Endothelial cell (in vitro differentiated cells): ENCODE results near the gene CTDSPL. TPM values are rescaled to one million over a fixed set of nuclear protein-coding genes. Genes with fewer than 3 reads are reported as not detected.

Experiments
- DNase-seq: peaks from one replicate; pipeline ENCODE4 v3.0.0; 2021; ENCODE audit warnings: low spot score
- H3K27ac Mint-ChIP-seq: one replicate; pipeline ENCODE4 v1.8.0; 2021; ENCODE audit warnings: mixed read lengths, inconsistent platforms; ENCODE audit not compliant: unreplicated experiment
- H3K27me3 Mint-ChIP-seq: one replicate; pipeline ENCODE4 v1.8.0; 2021; ENCODE audit warnings: mild to moderate bottlenecking, moderate library complexity, mixed read lengths, inconsistent platforms; ENCODE audit not compliant: unreplicated experiment
- H3K36me3 Mint-ChIP-seq: one replicate; pipeline ENCODE4 v1.8.0; 2021; ENCODE audit warnings: mild to moderate bottlenecking, low read depth, mixed read lengths, inconsistent platforms; ENCODE audit not compliant: unreplicated experiment
- H3K4me1 Mint-ChIP-seq: one replicate; pipeline ENCODE4 v1.8.0; 2021; ENCODE audit warnings: mild to moderate bottlenecking, mixed read lengths, inconsistent platforms; ENCODE audit not compliant: unreplicated experiment
- H3K4me3 Mint-ChIP-seq: one replicate; pipeline ENCODE4 v1.8.0; 2021; ENCODE audit warnings: mild to moderate bottlenecking, mixed read lengths, inconsistent platforms; ENCODE audit not compliant: unreplicated experiment
- H3K9me3 Mint-ChIP-seq: one replicate; pipeline ENCODE4 v1.8.0; 2021; ENCODE audit warnings: mixed read lengths, inconsistent platforms; ENCODE audit not compliant: unreplicated experiment
- CTCF ChIP-seq: fragments of 200-600 bp; sonication (generic); IDR thresholded peaks from one replicate; pipeline ENCODE4 v1.5.0; 2021; ENCODE audit warnings: antibody characterized with exemption; ENCODE audit not compliant: unreplicated experiment
- total RNA-seq: library from RNA; stranded (reverse); fragmentation: NEBNext Ultra II Directional; extraction: Animal tissue kit (Norgen Biotek cat#: 25700); gene quantifications from one replicate; pipeline ENCODE4 v1.2.1, GENCODE V29; 2021; ENCODE audit not compliant: unreplicated experiment

The CTDSPL gene
- total RNA-seq, 1 donor from 2014 or later, result 71.4 TPM

GRCh38 chr3:37952564-37952963 lies 90.9 kb downstream of the CTDSPL start:
- Mint-ChIP-seq H3K27ac (no peak overlapping the region), H3K36me3 (peaks cover 23% of the 10 kb centered on the region), H3K4me3 (no peak overlapping the region), H3K27me3 (no peaks in the 10 kb centered on the region), H3K9me3 (no peaks in the 10 kb centered on the region), H3K4me1 (peaks cover 38% of the 10 kb centered on the region)
- DNase-seq, result no peak
- TF ChIP-seq CTCF, result no peak

DNA sequence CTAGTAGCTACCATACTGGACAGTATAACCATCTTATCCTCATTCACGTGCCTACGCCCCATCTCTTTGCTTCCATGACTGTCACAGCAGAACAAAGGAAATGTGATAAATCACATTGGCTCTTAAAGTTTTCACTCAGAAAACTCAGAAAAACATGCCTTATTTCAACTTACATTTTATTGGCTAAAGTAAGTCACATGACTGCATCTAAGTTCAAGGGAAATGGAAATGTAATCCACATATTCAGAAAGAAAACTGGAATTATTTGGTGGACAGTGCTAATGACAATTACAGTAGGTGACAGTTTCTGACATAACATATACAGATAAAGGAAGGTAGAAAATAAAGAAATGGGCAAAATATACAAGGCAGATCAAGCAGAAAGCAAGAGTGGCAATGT lies 91.5 kb downstream of the CTDSPL start:
- no peak for DNase-seq
- Mint-ChIP-seq H3K9me3 (no peaks in the 10 kb centered on the region), H3K4me1 (peaks cover 44% of the 10 kb centered on the region), H3K4me3 (no peak overlapping the region), H3K27me3 (no peaks in the 10 kb centered on the region), H3K27ac (peak overlapping the region; percentile 3), H3K36me3 (peaks cover 22% of the 10 kb centered on the region)
- no peak for TF ChIP-seq CTCF

DNA sequence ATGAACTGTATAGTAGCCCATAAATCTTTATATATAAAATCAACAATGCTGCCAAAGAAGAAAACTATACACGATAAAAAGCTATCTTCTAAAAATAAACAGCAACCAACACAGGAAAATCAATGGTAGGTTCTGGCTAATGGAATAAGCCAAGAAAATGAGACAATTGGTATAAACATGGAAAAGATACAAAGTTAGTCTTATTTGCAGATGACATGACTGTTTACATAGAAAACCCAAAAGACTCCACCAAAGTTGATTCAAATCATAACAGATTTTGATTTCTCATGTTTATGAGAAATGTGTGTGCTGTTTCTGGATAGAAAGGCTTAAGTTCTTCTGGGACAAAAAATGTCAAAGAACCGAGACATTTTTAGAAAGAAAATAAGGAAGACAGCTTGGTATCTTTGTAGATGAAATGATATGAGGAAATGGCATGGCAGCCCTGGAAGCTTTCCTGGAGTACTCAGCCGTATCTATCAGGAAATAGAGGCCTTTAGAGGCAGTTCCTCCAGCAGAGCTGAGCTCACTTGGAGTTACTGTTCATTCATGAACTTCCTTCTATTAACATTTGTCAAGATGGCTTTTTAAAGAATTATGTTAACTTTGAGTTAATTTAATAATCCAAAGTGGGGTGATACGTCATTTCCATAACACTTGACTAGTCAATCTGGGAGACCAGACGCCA lies 92.2 kb downstream of the CTDSPL start:
- no peaks in the 10 kb centered on the region for H3K9me3 Mint-ChIP-seq
- H3K36me3 Mint-ChIP-seq, result peaks cover 22% of the 10 kb centered on the region
- peak overlapping the region; percentile 75 for H3K27ac Mint-ChIP-seq
- no peak for DNase-seq
- H3K4me1 Mint-ChIP-seq, result peaks cover 49% of the 10 kb centered on the region
- no peak for TF ChIP-seq CTCF
- peak overlapping the region; percentile 43 for H3K4me3 Mint-ChIP-seq
- no peaks in the 10 kb centered on the region for H3K27me3 Mint-ChIP-seq

GRCh38 chr3:37954881-37955280 lies 93.2 kb downstream of the CTDSPL start:
- no peaks in the 10 kb centered on the region for H3K27me3 Mint-ChIP-seq

More at GRCh38 chr3:37954881-37955280, 93.2 kb downstream of the CTDSPL start:
- Mint-ChIP-seq H3K9me3 (no peaks in the 10 kb centered on the region), H3K27ac (peak overlapping the region; percentile 99), H3K36me3 (peaks cover 22% of the 10 kb centered on the region), H3K4me1 (peaks cover 55% of the 10 kb centered on the region), H3K4me3 (peak overlapping the region; percentile 22)
- TF ChIP-seq CTCF, result no peak
- no peak for DNase-seq
